Parathyroid adenoma (tissue), 2 donors: ENCODE measurements around the gene FAM229A.
"Not testable (repeated sequence)": the region's sequence is repeated elsewhere in the genome, so short reads cannot be mapped to it uniquely, and the experiment has no call there.

Source experiments
- H2AFZ ChIP-seq: fragments of 300-600 bp; sonication (generic); one replicate; pipeline ENCODE4 v1.7.0; 2017; ENCODE audit warnings: antibody characterized with exemption, mild to moderate bottlenecking
- H3K27ac ChIP-seq: fragments of 300-600 bp; sonication (generic); one replicate; pipeline ENCODE4 v1.7.0; 2017
- H3K27me3 ChIP-seq: fragments of 300-600 bp; sonication (generic); one replicate; pipeline ENCODE4 v1.7.0; 2017; ENCODE audit warnings: low read length; ENCODE audit not compliant: control insufficient read depth, insufficient read depth
- H3K36me3 ChIP-seq: fragments of 300-600 bp; sonication (generic); one replicate; pipeline ENCODE4 v1.7.0; 2017; ENCODE audit warnings: low read length; ENCODE audit not compliant: control insufficient read depth, insufficient read depth
- H3K4me1 ChIP-seq: fragments of 300-600 bp; sonication (generic); one replicate; pipeline ENCODE4 v1.7.0; 2017; ENCODE audit warnings: control low read depth
- H3K4me2 ChIP-seq: fragments of 300-600 bp; sonication (generic); one replicate; pipeline ENCODE4 v1.7.0; 2017; ENCODE audit warnings: low read length
- H3K4me3 ChIP-seq: fragments of 300-600 bp; sonication (generic); one replicate; pipeline ENCODE4 v1.7.0; 2017; ENCODE audit warnings: low read depth, low read length
- H3K79me2 ChIP-seq: fragments of 300-600 bp; sonication (generic); one replicate; pipeline ENCODE4 v1.7.0; 2017; ENCODE audit warnings: control low read depth
- H3K9ac ChIP-seq: fragments of 300-600 bp; sonication (generic); one replicate; pipeline ENCODE4 v1.7.0; 2017; ENCODE audit warnings: mild to moderate bottlenecking
- H3K9me3 ChIP-seq: fragments of 300-600 bp; sonication (generic); one replicate; pipeline ENCODE4 v1.7.0; 2017; ENCODE audit warnings: low read length; ENCODE audit not compliant: control insufficient read depth
- TF ChIP-seq, protein P1 (sequence below): fragments of 300-600 bp; sonication (generic); IDR thresholded peaks from one replicate; pipeline ENCODE4 v1.7.0; 2017; ENCODE audit warnings: antibody characterized with exemption, mild to moderate bottlenecking
- donor health status: primary hyperparathyroidism.

The FAM229A gene

DNA sequence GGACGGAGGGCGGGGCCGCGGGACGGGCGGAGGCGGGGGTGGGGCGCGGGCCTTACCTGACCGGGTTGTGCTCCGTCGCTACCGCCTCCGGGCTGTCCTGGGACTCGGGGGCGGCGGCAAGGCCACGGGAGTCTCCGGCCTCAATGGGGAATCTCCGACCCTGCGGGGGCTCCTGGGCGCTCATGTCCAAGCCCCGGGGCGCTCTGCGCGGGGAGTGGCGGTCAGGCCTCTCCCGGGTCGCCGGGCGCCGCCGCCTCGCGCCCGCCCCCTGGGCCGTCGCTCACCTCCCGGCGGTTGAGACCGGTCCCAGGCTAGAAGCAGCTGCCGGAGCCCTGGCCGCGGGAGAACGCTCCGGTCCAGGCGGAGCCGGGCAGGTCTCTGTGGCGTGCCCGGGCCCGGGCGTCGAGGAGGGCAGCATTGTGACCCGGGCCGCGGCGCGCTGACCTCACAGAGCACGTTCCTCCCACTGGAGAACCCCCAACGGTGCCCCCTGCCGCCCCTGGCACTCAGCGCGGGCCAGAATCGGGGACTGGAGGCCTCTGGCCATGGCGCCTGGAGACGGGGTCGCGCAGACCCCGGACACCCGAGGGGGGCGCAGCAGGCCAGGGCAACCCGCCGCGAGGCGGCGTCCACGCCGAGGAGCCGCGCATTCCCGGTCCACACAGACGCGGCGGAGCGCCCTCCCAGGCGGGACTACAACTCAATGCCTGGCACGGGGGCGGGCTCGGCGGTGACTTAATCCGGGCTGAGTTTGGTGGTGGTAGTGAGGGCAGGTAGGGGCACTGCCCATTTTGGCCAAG lies 411 bp downstream of the FAM229A start:
- no peaks in the 10 kb centered on the region for H3K9me3 ChIP-seq
- H3K27ac ChIP-seq = no peak overlapping the region
- no peak overlapping the region for H3K9ac ChIP-seq

DNA sequence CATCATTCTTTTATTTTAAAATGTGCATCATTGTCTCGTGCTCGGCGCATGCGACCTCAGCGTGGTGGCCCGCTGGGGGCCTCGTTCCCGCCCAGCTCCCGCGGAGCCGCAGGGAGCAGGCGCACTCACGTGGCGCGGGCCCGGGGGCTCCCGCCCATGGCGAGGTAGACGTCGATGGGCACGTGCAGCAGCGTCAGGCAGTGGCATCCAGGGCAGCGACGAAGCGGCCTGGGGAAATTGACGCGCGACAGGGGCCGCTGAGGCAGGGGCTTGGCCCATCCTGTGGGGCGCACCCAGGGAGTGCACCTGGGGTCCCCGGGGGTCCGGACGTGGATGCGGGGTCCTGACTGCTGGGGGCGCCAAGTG lies 994 bp downstream of the FAM229A start:
- Histone ChIP-seq H3K27me3 (no peaks in the 10 kb centered on the region), H3K4me1 (no peaks in the 10 kb centered on the region), H3K79me2 (no peaks in the 10 kb centered on the region), H3K36me3 (no peaks in the 10 kb centered on the region), H3K4me3 (no peak overlapping the region), H3K27ac (no peak overlapping the region), H2AFZ (no peak overlapping the region), H3K9ac (no peak overlapping the region), H3K4me2 (peak overlapping the region; percentile 61), H3K9me3 (no peaks in the 10 kb centered on the region)
- TF ChIP-seq, protein P1, sequence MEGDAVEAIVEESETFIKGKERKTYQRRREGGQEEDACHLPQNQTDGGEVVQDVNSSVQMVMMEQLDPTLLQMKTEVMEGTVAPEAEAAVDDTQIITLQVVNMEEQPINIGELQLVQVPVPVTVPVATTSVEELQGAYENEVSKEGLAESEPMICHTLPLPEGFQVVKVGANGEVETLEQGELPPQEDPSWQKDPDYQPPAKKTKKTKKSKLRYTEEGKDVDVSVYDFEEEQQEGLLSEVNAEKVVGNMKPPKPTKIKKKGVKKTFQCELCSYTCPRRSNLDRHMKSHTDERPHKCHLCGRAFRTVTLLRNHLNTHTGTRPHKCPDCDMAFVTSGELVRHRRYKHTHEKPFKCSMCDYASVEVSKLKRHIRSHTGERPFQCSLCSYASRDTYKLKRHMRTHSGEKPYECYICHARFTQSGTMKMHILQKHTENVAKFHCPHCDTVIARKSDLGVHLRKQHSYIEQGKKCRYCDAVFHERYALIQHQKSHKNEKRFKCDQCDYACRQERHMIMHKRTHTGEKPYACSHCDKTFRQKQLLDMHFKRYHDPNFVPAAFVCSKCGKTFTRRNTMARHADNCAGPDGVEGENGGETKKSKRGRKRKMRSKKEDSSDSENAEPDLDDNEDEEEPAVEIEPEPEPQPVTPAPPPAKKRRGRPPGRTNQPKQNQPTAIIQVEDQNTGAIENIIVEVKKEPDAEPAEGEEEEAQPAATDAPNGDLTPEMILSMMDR = no peak

More for the DNA sequence above, 411 bp downstream of the FAM229A start:
- Histone ChIP-seq H2AFZ (peak overlapping the region; percentile 33), H3K36me3 (no peaks in the 10 kb centered on the region), H3K27me3 (no peaks in the 10 kb centered on the region), H3K4me1 (no peaks in the 10 kb centered on the region), H3K4me3 (no peak overlapping the region), H3K79me2 (no peaks in the 10 kb centered on the region), H3K4me2 (peak overlapping the region; percentile 61)
- TF ChIP-seq, protein P1 = no peak

DNA sequence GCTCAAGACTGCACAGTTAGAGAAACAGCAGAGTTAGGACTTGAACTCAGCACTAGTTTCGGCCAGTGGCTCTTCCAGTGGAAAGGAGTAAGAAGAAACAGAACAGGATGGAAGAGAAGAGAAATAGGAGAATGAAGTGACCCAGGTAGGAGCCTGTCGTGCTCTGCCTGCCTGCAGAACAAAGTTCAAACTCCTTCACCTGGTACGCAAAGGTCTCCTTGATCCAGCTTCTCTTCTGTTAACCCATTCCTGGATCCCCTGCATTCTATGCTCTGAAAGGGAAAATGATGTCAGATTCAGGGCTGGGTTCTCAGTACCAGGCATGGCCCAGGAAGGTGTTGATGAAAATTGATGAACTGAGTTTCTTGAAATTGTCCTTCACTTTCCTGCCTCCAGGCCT lies 3.9 kb downstream of the FAM229A start:
- Histone ChIP-seq H3K27ac (no peak overlapping the region), H3K4me2 (no peak overlapping the region), H3K36me3 (no peaks in the 10 kb centered on the region), H3K4me3 (no peak overlapping the region), H3K4me1 (no peaks in the 10 kb centered on the region), H3K27me3 (no peaks in the 10 kb centered on the region), H3K79me2 (no peaks in the 10 kb centered on the region), H3K9me3 (no peaks in the 10 kb centered on the region), H3K9ac (no peak overlapping the region), H2AFZ (no peak overlapping the region)
- TF ChIP-seq, protein P1 = no peak

- Histone ChIP-seq H3K4me1 (no peaks in the 10 kb centered on the region), H3K36me3 (no peaks in the 10 kb centered on the region), H3K9ac (no peak overlapping the region), H3K4me2 (no peak overlapping the region), H3K27ac (no peak overlapping the region), H3K79me2 (no peaks in the 10 kb centered on the region), H3K27me3 (no peaks in the 10 kb centered on the region), H3K9me3 (no peaks in the 10 kb centered on the region), H3K4me3 (no peak overlapping the region), H2AFZ (no peak overlapping the region)
- TF ChIP-seq, protein P1 = no peak
Observed at GRCh38 chr1:32357614-32358013, 4.7 kb downstream of the FAM229A start.

DNA sequence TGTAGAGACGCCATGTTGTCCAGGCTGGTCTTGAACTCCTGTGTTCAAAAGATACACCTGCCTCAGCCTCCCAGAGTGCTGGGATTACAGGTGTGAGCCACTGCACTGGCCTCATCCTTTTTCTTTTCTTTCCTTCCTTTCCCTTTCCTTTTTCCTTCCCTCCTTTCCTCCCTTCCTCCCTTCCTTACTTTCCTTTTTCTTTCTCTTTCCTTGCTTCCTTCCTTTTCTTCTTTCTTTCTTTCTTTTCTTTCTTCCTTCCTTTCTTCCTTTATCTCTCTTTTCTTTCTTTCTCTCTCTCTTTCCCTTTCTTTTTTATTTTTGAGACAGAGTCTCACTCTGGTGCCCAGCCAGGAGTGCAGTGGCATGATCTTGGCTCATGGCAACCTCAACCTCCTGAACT lies 5.8 kb downstream of the FAM229A start:
- Histone ChIP-seq H3K4me2 (no peak overlapping the region), H3K27me3 (no peaks in the 10 kb centered on the region), H3K9ac (no peak overlapping the region), H3K4me3 (no peak overlapping the region), H3K36me3 (no peaks in the 10 kb centered on the region), H3K79me2 (no peaks in the 10 kb centered on the region), H3K4me1 (no peaks in the 10 kb centered on the region), H3K27ac (no peak overlapping the region), H3K9me3 (no peaks in the 10 kb centered on the region), H2AFZ (no peak overlapping the region)
- TF ChIP-seq, protein P1 = no peak

DNA sequence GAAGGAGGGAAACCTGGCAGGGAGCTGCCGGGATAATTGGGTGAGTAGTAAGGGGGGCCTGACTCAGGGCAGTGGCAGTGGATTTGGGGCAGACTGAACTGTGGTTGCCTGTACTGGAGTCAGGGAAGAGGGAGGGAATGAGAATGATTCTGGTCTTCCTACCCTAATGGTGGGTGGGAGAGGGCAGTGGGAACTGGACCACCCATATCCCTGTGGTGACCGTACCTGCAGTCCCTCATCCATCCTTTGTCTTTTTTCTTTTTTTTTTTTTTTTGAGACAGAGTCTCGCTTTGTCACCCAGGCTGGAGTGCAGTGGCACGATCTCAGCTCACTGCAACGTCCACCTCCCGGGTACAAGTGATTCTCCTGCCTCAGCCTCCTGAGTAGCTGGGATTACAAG lies 6.5 kb downstream of the FAM229A start:
- H3K4me1 ChIP-seq, H2AFZ ChIP-seq, H3K36me3 ChIP-seq, H3K4me2 ChIP-seq, H3K4me3 ChIP-seq, H3K79me2 ChIP-seq, H3K27me3 ChIP-seq, H3K27ac ChIP-seq, H3K9me3 ChIP-seq, H3K9ac ChIP-seq: not testable (repeated sequence)
